NT2/D1 (cell line): ENCODE data around the gene PORCN.
"Not testable (repeated sequence)": the region's sequence is repeated elsewhere in the genome, so short reads cannot be mapped to it uniquely, and the experiment has no call there.

Source experiments
- YY1 ChIP-seq: IDR thresholded peaks from 2 replicates; pipeline ENCODE4 v1.6.1; 2011; ENCODE audit not compliant: insufficient read length, insufficient read depth
- ZNF274 ChIP-seq: IDR thresholded peaks from 2 replicates; pipeline ENCODE4 v1.6.1; 2011; ENCODE audit warnings: mild to moderate bottlenecking, low read depth, low read length

DNA sequence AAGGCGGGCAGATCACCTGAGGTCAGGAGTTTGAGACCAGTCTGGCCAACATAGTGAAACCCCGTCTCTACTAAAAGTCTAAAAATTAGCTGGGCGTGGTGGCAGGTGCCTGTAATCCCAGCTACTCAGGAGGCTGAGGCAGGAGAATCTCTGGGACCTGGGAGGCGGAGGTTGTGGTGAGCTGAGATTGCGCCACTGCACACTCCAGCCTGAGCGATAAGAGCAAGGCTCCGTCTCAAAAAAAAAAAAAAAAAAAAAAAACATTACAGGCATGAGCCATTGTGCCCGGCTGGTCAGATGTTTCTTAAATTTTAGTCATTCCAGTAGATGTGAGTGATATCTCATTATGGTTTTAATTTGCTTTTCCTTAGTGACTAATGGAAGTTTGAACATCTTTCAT lies 17.1 kb downstream of the PORCN start:
- TF ChIP-seq ZNF274, YY1: not testable (repeated sequence)
